Adrenal gland (tissue), 12 donors: ENCODE results near the gene DUSP2. TPM values are rescaled to one million over a fixed set of nuclear protein-coding genes. Genes with fewer than 3 reads are reported as not detected.
A peak's percentile ranks its signal among the peaks of the same experiment; 100 is the strongest.

Experiments
- DNase-seq, 7 donors: peaks; one replicate each; pipeline ENCODE4 v3.0.0-alpha.2; 2019 to 2020
- H3K27ac ChIP-seq, 5 donors: fragments of 200-600 bp; sonication (generic) in 4 of 5; 1 replicate in 3 of 5; 2 replicates in 2 of 5; pipeline versions ENCODE4 v1.5.1 to v1.8.0; 2016 to 2020; ENCODE audit warnings: mild to moderate bottlenecking in 1 of 5
- H3K27me3 ChIP-seq: fragments of 200-600 bp; 2 replicates; pipeline ENCODE4 v1.8.0; 2021
- H3K36me3 ChIP-seq, 2 donors: fragments of 200-600 bp; replicated peaks in 1 of 2; 1 replicate in 1 of 2; 2 replicates in 1 of 2; pipeline versions ENCODE4 v1.5.1 to v1.8.0; 2018 to 2022
- H3K4me1 ChIP-seq, 2 donors: fragments of 200-600 bp; replicated peaks in 1 of 2; 1 replicate in 1 of 2; 2 replicates in 1 of 2; pipeline versions ENCODE4 v1.5.1 to v1.8.0; 2018 to 2021
- H3K4me3 ChIP-seq, 4 donors: fragments of 200-600 bp; sonication (generic) in 3 of 4; one replicate each; pipeline ENCODE4 v1.5.1; 2016 to 2018
- H3K9me3 ChIP-seq, 3 donors: fragments of 200-600 bp; sonication (generic) in 1 of 3; replicated peaks in 1 of 3; 1 replicate in 2 of 3; 2 replicates in 1 of 3; pipeline versions ENCODE4 v1.5.1 to v1.8.0; 2016 to 2021
- POLR2A ChIP-seq, 2 donors: fragments of 450-650 bp; IDR thresholded peaks; one replicate each; pipeline ENCODE4 v1.6.1; 2017; ENCODE audit warnings: antibody characterized with exemption in 2 of 2, mild to moderate bottlenecking in 2 of 2, moderate library complexity in 1 of 2
- WGBS, 4 donors: extraction: QIAGEN DNeasy Blood & Tissue Kit in 2 of 4; methylation state at CpG; one replicate each; pipeline versions ENCODE4 v1.1.5 to v1.1.7; 2013 to 2017; 5-methylcytosine and 5-hydroxymethylcytosine counted together
- intact Hi-C, 2 donors: fragments of 100-400 bp; cut with DNase I; formaldehyde crosslinking; loops; one replicate each; pipeline versions ENCODE4 v1.14.1 to v1.15.0; 2022 to 2023
- polyA plus RNA-seq, 3 donors: library from polyadenylated mRNA; stranded (reverse); fragments of 200-250 nt in 2 of 3; fragments of 350-450 nt in 1 of 3; fragmentation: Illumina TruSeq in 1 of 3; extraction: RNeasy Lipid Tissue Mini Kit (QIAGEN cat#74804) in 1 of 3; gene quantifications; one replicate each; pipeline ENCODE4 v1.2.3, GENCODE V29; 2013 to 2014
- total RNA-seq, 9 donors: library from RNA; depleted of rRNA in 4 of 9; stranded (reverse); fragments of >200 nt in 4 of 9; fragments of 120-200 nt in 1 of 9; fragmentation: NEBNext Ultra II Directional in 1 of 9; extraction: Animal tissue kit (Norgen Biotek cat#: 25700) in 1 of 9; gene quantifications; one replicate each; pipeline versions ENCODE4 v1.1.0 to v1.2.4, GENCODE V29; 2013 to 2023
- TF ChIP-seq, protein P1 (sequence below), 6 experiments: fragments of 450-650 bp in 4 of 6; fragments of 200-600 bp in 2 of 6; sonication (generic) in 1 of 6; IDR thresholded peaks; 1 replicate in 5 of 6; 2 replicates in 1 of 6; pipeline versions ENCODE4 v1.5.1 to v1.8.0; 2016 to 2021; ENCODE audit warnings: antibody characterized with exemption in 6 of 6, mild to moderate bottlenecking in 2 of 6, moderate library complexity in 1 of 6
- donor health status: healthy with polysubstance abuse.
- donor health status: Bipolar disorder and iron deficiency.
- donor health status: DM: yes; HTN: yes; CAD: no.
- donor health status: DM: no; HTN: no; CAD: no.
- donor health status: DM: no; HTN: no; CAD: no.
- donor health status: DM: yes; HTN: yes; CAD: no.

Gene DUSP2
- total and polyA plus RNA-seq, 12 donors, result 0.48 to 4.7 (median 1.9) TPM

DNA sequence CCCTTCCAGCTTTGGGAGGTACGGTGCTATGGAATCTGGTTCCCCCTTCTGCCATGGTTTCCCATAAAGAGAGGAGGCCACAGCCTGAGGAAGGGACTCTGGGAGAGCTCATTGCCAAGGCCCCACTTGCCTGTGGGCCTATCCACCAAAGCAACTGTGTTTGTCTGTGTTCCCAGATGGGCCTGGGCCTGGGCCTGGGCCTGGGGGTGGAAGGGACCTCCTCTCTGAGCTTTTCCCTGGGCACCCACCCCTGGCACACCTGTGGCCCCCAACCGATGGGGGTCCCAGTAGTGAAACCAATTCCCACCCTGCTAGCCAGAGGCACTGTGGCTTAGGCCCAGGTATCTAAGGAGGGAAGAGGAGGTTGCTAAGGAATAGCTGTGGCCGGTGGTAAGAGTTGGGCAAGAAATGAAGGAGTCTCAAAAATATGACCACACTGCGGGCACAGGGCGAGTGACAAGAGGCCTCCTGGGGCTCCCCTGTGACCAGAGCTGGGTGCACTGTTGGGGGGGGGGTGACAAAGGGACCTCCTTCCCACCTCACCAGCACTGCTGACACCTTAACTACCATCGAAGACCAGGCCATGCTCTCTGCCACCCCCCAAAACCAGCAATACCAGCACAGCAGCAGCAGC is 4.9 kb upstream of the DUSP2 start:
- intact Hi-C loops, result no loop called here
- Histone ChIP-seq H3K27ac (no peak overlapping the region), H3K9me3 (no peaks in the 10 kb centered on the region), H3K27me3 (no peaks in the 10 kb centered on the region), H3K36me3 (no peaks in the 10 kb centered on the region), H3K4me3 (no peak overlapping the region), H3K4me1 (peaks cover 12 to 22% of the 10 kb centered on the region in 2 donors)
- TF ChIP-seq, protein P1, sequence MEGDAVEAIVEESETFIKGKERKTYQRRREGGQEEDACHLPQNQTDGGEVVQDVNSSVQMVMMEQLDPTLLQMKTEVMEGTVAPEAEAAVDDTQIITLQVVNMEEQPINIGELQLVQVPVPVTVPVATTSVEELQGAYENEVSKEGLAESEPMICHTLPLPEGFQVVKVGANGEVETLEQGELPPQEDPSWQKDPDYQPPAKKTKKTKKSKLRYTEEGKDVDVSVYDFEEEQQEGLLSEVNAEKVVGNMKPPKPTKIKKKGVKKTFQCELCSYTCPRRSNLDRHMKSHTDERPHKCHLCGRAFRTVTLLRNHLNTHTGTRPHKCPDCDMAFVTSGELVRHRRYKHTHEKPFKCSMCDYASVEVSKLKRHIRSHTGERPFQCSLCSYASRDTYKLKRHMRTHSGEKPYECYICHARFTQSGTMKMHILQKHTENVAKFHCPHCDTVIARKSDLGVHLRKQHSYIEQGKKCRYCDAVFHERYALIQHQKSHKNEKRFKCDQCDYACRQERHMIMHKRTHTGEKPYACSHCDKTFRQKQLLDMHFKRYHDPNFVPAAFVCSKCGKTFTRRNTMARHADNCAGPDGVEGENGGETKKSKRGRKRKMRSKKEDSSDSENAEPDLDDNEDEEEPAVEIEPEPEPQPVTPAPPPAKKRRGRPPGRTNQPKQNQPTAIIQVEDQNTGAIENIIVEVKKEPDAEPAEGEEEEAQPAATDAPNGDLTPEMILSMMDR (IDR thresholded peaks at IDR 0.05), result no peak
- no peak for TF ChIP-seq POLR2A (IDR thresholded peaks at IDR 0.05)
- peak in 1 of 7 donors; percentile 9 for DNase-seq
- 90 to 96% (median 94%) methylated on average over 5 to 6 of the region's 6 CpGs for WGBS, 4 donors

DNA sequence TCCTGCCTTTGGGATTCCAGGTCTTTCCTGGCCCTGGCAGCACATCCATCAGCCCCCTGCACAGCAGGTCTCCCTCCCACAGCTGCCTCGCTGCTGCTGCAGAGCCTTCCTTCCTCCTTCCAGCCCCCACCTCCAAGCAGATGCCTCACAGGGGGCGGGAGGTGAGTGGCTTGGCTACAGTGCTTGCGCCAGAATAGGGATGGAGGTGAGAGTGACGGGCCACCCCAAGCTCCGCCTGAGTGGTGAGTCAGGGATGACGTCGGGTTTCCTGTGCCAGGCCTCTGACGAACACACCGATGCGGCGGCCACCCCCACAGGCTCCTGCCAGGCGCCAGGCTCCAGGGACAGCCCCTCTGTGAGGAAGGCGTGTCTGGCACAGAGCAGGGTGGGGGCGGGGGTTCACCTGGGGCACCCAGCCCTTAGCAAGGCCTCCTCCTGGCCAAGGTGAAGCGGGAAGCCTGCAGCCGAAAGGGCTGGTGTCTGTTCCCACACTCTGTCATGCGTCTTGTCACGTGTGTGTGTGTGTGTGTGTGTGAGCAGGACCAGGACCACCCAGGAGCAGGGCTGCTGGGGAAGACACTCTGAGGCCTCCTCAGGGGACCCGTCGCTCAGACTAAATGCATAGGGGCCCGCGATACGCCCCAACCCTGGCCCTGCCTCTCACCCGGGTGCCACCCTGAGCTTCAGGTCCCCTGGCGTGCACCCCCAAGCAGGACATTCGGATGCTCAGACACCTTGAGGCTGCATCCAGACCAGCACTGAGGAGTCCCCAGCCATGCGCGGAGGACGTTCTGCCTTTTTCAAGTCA is 3.4 kb upstream of the DUSP2 start:
- peak; percentile 60 to 91 (median 66) for DNase-seq
- intact Hi-C loops, result loop anchor here in 1 of 2 donors (10.0 kb wide), 1 partner anchor 116 kb away; the partner anchor contains the start of genes CIAO1 and TMEM127
- Histone ChIP-seq H3K36me3 (no peaks in the 10 kb centered on the region), H3K27ac (no peak overlapping the region), H3K27me3 (no peaks in the 10 kb centered on the region), H3K9me3 (no peaks in the 10 kb centered on the region), H3K4me1 (peaks cover 16 to 27% of the 10 kb centered on the region in 2 donors), H3K4me3 (no peak overlapping the region)
- no peak for TF ChIP-seq POLR2A (IDR thresholded peaks at IDR 0.05)
- TF ChIP-seq, protein P1 (IDR thresholded peaks at IDR 0.05), result no peak
- 64 to 83% (median 68%) methylated on average over 12 to 29 of the region's 29 CpGs for WGBS, 4 donors

DNA sequence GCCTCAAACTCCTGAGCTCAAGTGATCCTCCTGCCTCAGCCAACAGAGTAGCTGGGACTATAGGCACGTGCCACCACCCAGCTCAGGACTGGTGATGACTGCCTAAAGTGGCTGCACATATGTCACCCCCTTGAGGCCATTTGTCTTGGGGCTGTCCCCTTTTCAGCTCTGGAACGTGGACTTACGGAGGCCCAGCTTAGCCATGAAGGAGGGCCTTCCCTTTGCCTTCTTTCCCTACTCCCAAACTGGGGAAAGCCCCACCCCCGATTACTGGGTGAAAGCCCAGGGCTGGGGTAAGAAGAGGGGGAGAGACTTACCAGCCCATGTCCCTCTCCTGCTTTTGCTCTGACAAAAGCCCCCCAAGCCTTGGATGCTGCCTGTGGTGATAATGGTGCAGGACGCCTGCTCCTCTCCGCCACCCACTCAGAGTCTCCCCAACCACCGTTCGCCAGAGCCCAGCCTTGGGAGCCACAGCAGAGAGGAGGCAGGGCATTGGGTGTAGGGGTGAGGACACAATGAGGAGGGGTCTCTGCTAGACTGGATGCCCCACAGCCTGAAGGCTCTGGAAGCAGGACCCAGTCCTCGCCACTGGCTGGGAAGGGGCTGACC is 2.5 kb upstream of the DUSP2 start:
- Histone ChIP-seq H3K27me3 (no peaks in the 10 kb centered on the region), H3K36me3 (no peaks in the 10 kb centered on the region), H3K4me1 (peaks cover 16 to 27% of the 10 kb centered on the region in 2 donors), H3K9me3 (no peaks in the 10 kb centered on the region), H3K4me3 (no peak overlapping the region), H3K27ac (no peak overlapping the region)
- no peak for TF ChIP-seq POLR2A (IDR thresholded peaks at IDR 0.05)
- TF ChIP-seq, protein P1 (IDR thresholded peaks at IDR 0.05), result no peak
- WGBS, 4 donors, result 82 to 92% (median 88%) methylated on average over 7 to 9 of the region's 9 CpGs
- intact Hi-C loops, result loop anchor here in 1 of 2 donors (10.0 kb wide), 1 partner anchor 117 kb away; the partner anchor contains the start of genes CIAO1 and TMEM127
- no peak for DNase-seq
